Psoas muscle (tissue), 8 donors: ENCODE measurements around the gene DOCK2. TPM values are rescaled to one million over a fixed set of nuclear protein-coding genes. Genes with fewer than 3 reads are reported as not detected.

Source experiments
- ATAC-seq, 4 donors: fragments of 200-7000 bp; cut with Tn5 transposase; one replicate each; pipeline ENCODE4 v1.9.1; 2020; ENCODE audit warnings: moderate library complexity in 3 of 4, mild to moderate bottlenecking in 2 of 4
- DNase-seq, 2 donors: peaks; one replicate each; pipeline ENCODE4 v3.0.0-alpha.2; 2020
- H3K27ac ChIP-seq: fragments of 200-600 bp; one replicate; pipeline ENCODE4 v1.8.0; 2022
- H3K27me3 ChIP-seq, 3 donors: fragments of 200-600 bp in 1 of 3; one replicate each; pipeline versions ENCODE4 v1.6.1 to v1.8.0; 2013 to 2022; ENCODE audit warnings: low read length in 2 of 3, mild to moderate bottlenecking in 2 of 3, moderate library complexity in 1 of 3; ENCODE audit not compliant: insufficient read depth in 3 of 3
- H3K36me3 ChIP-seq, 2 donors: fragments of 200-600 bp in 1 of 2; one replicate each; pipeline versions ENCODE4 v1.6.1 to v1.8.0; 2013 to 2022; ENCODE audit warnings: low read depth in 1 of 2, mild to moderate bottlenecking in 1 of 2, moderate library complexity in 1 of 2; ENCODE audit not compliant: insufficient read depth in 1 of 2
- H3K4me1 ChIP-seq: fragments of 200-600 bp; one replicate; pipeline ENCODE4 v1.8.0; 2022
- H3K4me3 ChIP-seq: fragments of 200-600 bp; one replicate; pipeline ENCODE4 v1.8.0; 2022; ENCODE audit warnings: mild to moderate bottlenecking
- H3K9me3 ChIP-seq: fragments of 200-600 bp; one replicate; pipeline ENCODE4 v1.8.0; 2022
- WGBS, 3 donors: extraction: QIAGEN DNeasy Blood & Tissue Kit; methylation state at CpG; one replicate each; pipeline versions ENCODE4 v1.1.6 to v1.1.7; 2013; 5-methylcytosine and 5-hydroxymethylcytosine counted together
- intact Hi-C, 2 donors: fragments of 100-400 bp; cut with DNase I; formaldehyde crosslinking; loops; one replicate each; pipeline versions ENCODE4 v1.11.0 to v1.14.2; 2022
- polyA plus RNA-seq, 3 donors: library from polyadenylated mRNA; stranded (reverse); fragments of 200-250 nt; gene quantifications; one replicate each; pipeline ENCODE4 v1.2.3, GENCODE V29; 2013
- total RNA-seq, 4 donors: library from RNA; stranded (reverse); fragmentation: NEBNext Ultra II Directional in 2 of 4; extraction: Animal tissue kit (Norgen Biotek cat#: 25700) in 2 of 4; gene quantifications; one replicate each; pipeline versions ENCODE4 v1.2.1 to v1.2.4, GENCODE V29; 2021 to 2023
- TF ChIP-seq, protein P1 (sequence below): fragments of 200-600 bp; IDR thresholded peaks from one replicate; pipeline ENCODE4 v1.8.0; 2022; ENCODE audit warnings: antibody characterized with exemption
- donor health status: healthy with polysubstance abuse.
- donor health status: DM: no; HTN: no; CAD: no; lungs with moderate emphysema.
- donor health status: Bipolar disorder and iron deficiency.
- donor health status: healthy.
- donor health status: DM: yes; HTN: yes; CAD: no.
- donor health status: DM: no; HTN: no; CAD: no.
- donor health status: DM: no; HTN: no; CAD: no.
- donor health status: DM: yes; HTN: yes; CAD: no.

Gene DOCK2
- total and polyA plus RNA-seq, 7 donors, result 0.37 to 4.4 (median 3.5) TPM

DNA sequence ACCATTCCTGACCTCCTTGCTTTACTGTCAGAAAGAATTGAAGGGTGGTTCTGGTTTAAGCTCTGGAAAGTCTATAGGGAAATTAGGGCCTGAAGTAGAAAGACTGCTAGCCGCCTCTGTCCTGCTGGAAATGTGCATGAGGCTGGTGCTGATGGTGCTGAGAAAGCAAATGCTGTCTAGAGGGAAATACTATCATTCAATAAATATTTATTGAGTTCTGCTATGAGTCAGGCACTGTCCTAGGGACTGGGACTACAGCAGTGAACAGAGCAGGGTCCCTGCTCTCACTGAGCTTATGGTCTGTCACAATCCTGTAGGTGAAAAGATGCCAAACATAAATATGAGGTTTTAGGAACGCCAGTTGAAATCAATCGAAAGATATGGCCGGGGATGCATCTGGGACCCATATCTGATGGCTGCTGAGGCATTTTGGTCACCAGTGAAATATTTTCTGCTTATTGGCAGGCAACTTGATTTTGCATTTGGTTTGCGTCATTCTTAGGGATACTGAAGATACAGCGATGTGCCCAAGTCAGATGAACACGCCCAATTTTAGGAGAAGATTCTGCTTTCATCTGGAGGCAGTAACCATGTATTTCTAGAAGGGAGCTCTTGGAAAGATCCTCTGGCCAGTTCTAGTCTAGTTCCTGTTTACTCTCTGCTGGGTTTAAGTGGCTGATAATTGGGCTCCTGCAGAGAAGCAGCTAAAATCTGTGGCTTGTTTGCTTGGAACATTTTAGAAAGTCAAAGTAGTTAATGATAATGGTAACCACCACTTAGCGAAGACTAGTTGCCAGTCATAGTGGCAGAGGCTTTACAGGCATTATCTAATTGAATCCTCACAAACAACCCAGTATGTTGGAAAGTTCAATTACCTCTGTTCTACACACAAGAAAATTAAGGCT is 269.9 kb downstream of the DOCK2 start:
- no peaks in the 10 kb centered on the region for H3K36me3 ChIP-seq
- intact Hi-C loops, result no loop called here
- ATAC-seq (no peak), DNase-seq (no peak)
- no peak overlapping the region for H3K4me3 ChIP-seq
- no peaks in the 10 kb centered on the region for H3K4me1 ChIP-seq
- no peak overlapping the region for H3K27ac ChIP-seq
- H3K27me3 ChIP-seq, result no peaks in the 10 kb centered on the region
- no peaks in the 10 kb centered on the region for H3K9me3 ChIP-seq
- WGBS, 3 donors, result 78 to 79% (median 78%) methylated on average over 8 of the region's 8 CpGs
- TF ChIP-seq, protein P1, sequence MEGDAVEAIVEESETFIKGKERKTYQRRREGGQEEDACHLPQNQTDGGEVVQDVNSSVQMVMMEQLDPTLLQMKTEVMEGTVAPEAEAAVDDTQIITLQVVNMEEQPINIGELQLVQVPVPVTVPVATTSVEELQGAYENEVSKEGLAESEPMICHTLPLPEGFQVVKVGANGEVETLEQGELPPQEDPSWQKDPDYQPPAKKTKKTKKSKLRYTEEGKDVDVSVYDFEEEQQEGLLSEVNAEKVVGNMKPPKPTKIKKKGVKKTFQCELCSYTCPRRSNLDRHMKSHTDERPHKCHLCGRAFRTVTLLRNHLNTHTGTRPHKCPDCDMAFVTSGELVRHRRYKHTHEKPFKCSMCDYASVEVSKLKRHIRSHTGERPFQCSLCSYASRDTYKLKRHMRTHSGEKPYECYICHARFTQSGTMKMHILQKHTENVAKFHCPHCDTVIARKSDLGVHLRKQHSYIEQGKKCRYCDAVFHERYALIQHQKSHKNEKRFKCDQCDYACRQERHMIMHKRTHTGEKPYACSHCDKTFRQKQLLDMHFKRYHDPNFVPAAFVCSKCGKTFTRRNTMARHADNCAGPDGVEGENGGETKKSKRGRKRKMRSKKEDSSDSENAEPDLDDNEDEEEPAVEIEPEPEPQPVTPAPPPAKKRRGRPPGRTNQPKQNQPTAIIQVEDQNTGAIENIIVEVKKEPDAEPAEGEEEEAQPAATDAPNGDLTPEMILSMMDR, result no peak

- no peaks in the 10 kb centered on the region for H3K36me3 ChIP-seq
- H3K4me3 ChIP-seq, result no peak overlapping the region
- no peaks in the 10 kb centered on the region for H3K27me3 ChIP-seq
- H3K27ac ChIP-seq, result no peak overlapping the region
- H3K9me3 ChIP-seq, result no peaks in the 10 kb centered on the region
- 32 to 35% (median 32%) methylated on average over 1 of the region's 1 CpG for WGBS, 3 donors
- ATAC-seq (no peak), DNase-seq (no peak)
- TF ChIP-seq, protein P1, result no peak
- H3K4me1 ChIP-seq, result no peaks in the 10 kb centered on the region
- intact Hi-C loops, result no loop called here
Observed at GRCh38 chr5:169908864-169909263, 271.8 kb downstream of the DOCK2 start.

GRCh38 chr5:169909945-169910344 is 272.9 kb downstream of the DOCK2 start:
- DNase-seq (no peak), ATAC-seq (no peak)
- H3K4me3 ChIP-seq, result no peak overlapping the region
- no peaks in the 10 kb centered on the region for H3K36me3 ChIP-seq
- H3K4me1 ChIP-seq, result no peaks in the 10 kb centered on the region
- 76 to 93% (median 90%) methylated on average over 3 of the region's 3 CpGs for WGBS, 3 donors
- H3K27ac ChIP-seq, result no peak overlapping the region
- TF ChIP-seq, protein P1, result no peak
- no peaks in the 10 kb centered on the region for H3K27me3 ChIP-seq
- intact Hi-C loops, result no loop called here
- no peaks in the 10 kb centered on the region for H3K9me3 ChIP-seq

DNA sequence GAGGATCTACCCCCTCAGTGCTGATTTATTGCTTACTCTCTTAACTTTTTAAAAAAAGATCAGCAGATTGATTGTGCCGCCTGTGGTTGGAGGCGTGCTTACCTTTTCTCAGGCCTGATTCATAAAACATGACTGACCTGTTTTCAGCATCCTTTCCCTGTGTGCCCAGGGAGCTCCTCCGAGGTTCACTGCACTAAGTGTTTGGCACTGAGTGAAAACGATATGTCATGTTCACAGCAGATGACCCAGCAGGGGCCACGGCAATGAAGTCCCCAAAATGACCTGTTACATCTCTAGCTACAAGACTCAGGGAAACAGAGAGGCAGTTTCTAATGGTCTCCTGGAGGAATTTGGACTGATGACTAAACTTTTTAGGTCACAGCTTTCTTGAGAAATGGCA is 273.3 kb downstream of the DOCK2 start:
- DNase-seq (no peak), ATAC-seq (no peak)
- H3K36me3 ChIP-seq, result no peaks in the 10 kb centered on the region
- H3K9me3 ChIP-seq, result no peaks in the 10 kb centered on the region
- TF ChIP-seq, protein P1, result no peak
- no peaks in the 10 kb centered on the region for H3K4me1 ChIP-seq
- H3K27ac ChIP-seq, result no peak overlapping the region
- no peak overlapping the region for H3K4me3 ChIP-seq
- intact Hi-C loops, result no loop called here
- no peaks in the 10 kb centered on the region for H3K27me3 ChIP-seq
- WGBS, 3 donors, result 76 to 82% (median 80%) methylated on average over 5 of the region's 5 CpGs
